HG02610 (cell line): ENCODE data around the gene SLC7A6OS.

Experiments
- ATAC-seq: cut with Tn5 transposase; IDR thresholded peaks from one replicate; pipeline ENCODE4 v1.9.1; 2021; ENCODE audit warnings: mild to moderate bottlenecking, moderate library complexity; ENCODE audit not compliant: unreplicated experiment

SLC7A6OS gene

GRCh38 chr16:68257906-68258800 is 52.6 kb downstream of the SLC7A6OS start:
- ATAC-seq, result no peak

- ATAC-seq, result no peak
Measured at GRCh38 chr16:68257251-68257905, 53.4 kb downstream of the SLC7A6OS start.

GRCh38 chr16:68255712-68256111 is 55.0 kb downstream of the SLC7A6OS start:
- ATAC-seq, result no peak

- no peak for ATAC-seq
Measured at GRCh38 chr16:68253721-68254120, 57.0 kb downstream of the SLC7A6OS start.

- no peak for ATAC-seq
Measured at GRCh38 chr16:68252383-68252782, 58.4 kb downstream of the SLC7A6OS start.

- no peak for ATAC-seq
Measured at GRCh38 chr16:68251832-68252231, 58.9 kb downstream of the SLC7A6OS start.

GRCh38 chr16:68250951-68251350 is 59.8 kb downstream of the SLC7A6OS start:
- ATAC-seq, result no peak

GRCh38 chr16:68249371-68249770 is 61.4 kb downstream of the SLC7A6OS start:
- ATAC-seq, result no peak
